ENCODE data around the gene MAP7. TPM values are rescaled to one million over a fixed set of nuclear protein-coding genes. Genes with fewer than 3 reads are reported as not detected.

MAP7 gene
- total RNA-seq, 2 donors from 2014 or later: 19.7 to 28.7 TPM

- WGBS, 2 donors: 92 to 95% methylated on average over 8 of the region's 8 CpGs
- no peak for TF ChIP-seq CTCF (IDR thresholded peaks at IDR 0.05)
- TF ChIP-seq POLR2A (IDR thresholded peaks at IDR 0.05): no peak
- Histone ChIP-seq H3K4me3 (no peak overlapping the region), H3K4me1 (peaks cover 25% of the 10 kb centered on the region), H3K9me3 (no peaks in the 10 kb centered on the region), H3K36me3 (replicated peaks in 1 of 2; ENCODE audit: insufficient read depth in 1 of 2, low read depth in 2 of 2) (no peaks in the 10 kb centered on the region), H3K27me3 (no peaks in the 10 kb centered on the region), H3K27ac (no peak overlapping the region)
- no peak for DNase-seq
- intact Hi-C loops (cut with DNase I): no loop called here
- no peak for ATAC-seq
Measured at GRCh38 chr6:136535880-136536650, 14.2 kb downstream of the MAP7 start.

- Histone ChIP-seq H3K4me1 (peaks cover 20% of the 10 kb centered on the region), H3K4me3 (no peak overlapping the region), H3K9me3 (no peaks in the 10 kb centered on the region), H3K36me3 (replicated peaks in 1 of 2; ENCODE audit: insufficient read depth in 1 of 2, low read depth in 2 of 2) (no peaks in the 10 kb centered on the region), H3K27me3 (no peaks in the 10 kb centered on the region), H3K27ac (no peak overlapping the region)
- no peak for ATAC-seq
- DNase-seq: no peak
- intact Hi-C loops (cut with DNase I): no loop called here
- WGBS, 2 donors: 75 to 77% methylated on average over 5 of the region's 5 CpGs
- TF ChIP-seq POLR2A (IDR thresholded peaks at IDR 0.05): no peak
- no peak for TF ChIP-seq CTCF (IDR thresholded peaks at IDR 0.05)
Measured at GRCh38 chr6:136535017-136535765, 15.0 kb downstream of the MAP7 start.

- peaks cover 11% of the 10 kb centered on the region for H3K4me1 ChIP-seq
- WGBS, 2 donors: 53 to 70% methylated on average over 3 of the region's 3 CpGs
Measured at GRCh38 chr6:136534268-136534667, 16.0 kb downstream of the MAP7 start.

GRCh38 chr6:136533487-136533886, 16.7 kb downstream of the MAP7 start:
- peaks cover 10% of the 10 kb centered on the region for H3K4me1 ChIP-seq
- DNase-seq (no peak), ATAC-seq (no peak)
- H3K9me3 ChIP-seq: no peaks in the 10 kb centered on the region
- H3K27ac ChIP-seq: no peak overlapping the region
- TF ChIP-seq POLR2A (IDR thresholded peaks at IDR 0.05) (no peak), CTCF (IDR thresholded peaks at IDR 0.05) (no peak)
- intact Hi-C loops (cut with DNase I): no loop called here
- no peaks in the 10 kb centered on the region for H3K27me3 ChIP-seq
- 25 to 33% methylated on average over 5 of the region's 5 CpGs for WGBS, 2 donors
- no peak overlapping the region for H3K4me3 ChIP-seq
- H3K36me3 ChIP-seq (replicated peaks in 1 of 2; ENCODE audit: insufficient read depth in 1 of 2, low read depth in 2 of 2): no peaks in the 10 kb centered on the region

More at GRCh38 chr6:136534268-136534667, 16.0 kb downstream of the MAP7 start:
- DNase-seq (no peak), ATAC-seq (no peak)
- no peaks in the 10 kb centered on the region for H3K27me3 ChIP-seq
- no peak overlapping the region for H3K27ac ChIP-seq
- TF ChIP-seq CTCF (IDR thresholded peaks at IDR 0.05) (no peak), POLR2A (IDR thresholded peaks at IDR 0.05) (no peak)
- intact Hi-C loops (cut with DNase I): no loop called here
- no peaks in the 10 kb centered on the region for H3K36me3 ChIP-seq (replicated peaks in 1 of 2; ENCODE audit: insufficient read depth in 1 of 2, low read depth in 2 of 2)
- no peaks in the 10 kb centered on the region for H3K9me3 ChIP-seq
- no peak overlapping the region for H3K4me3 ChIP-seq
